ENCODE results near the gene PAFAH1B1.

- TF ChIP-seq TCF7 (CRISPR knock-in tag; IDR thresholded peaks at IDR 0.05; ENCODE audit: low read depth) (no peak), ZNF219 (CRISPR knock-in tag; IDR thresholded peaks at IDR 0.05; ENCODE audit: borderline replicate concordance) (no peak), CTCF (IDR thresholded peaks at IDR 0.05) (no peak), ATF2 (CRISPR knock-in tag; IDR thresholded peaks at IDR 0.05; ENCODE audit: borderline replicate concordance, low read depth) (no peak), ZBTB21 (CRISPR knock-in tag; IDR thresholded peaks at IDR 0.05; ENCODE audit: borderline replicate concordance) (no peak), ZNF423 (CRISPR knock-in tag; IDR thresholded peaks at IDR 0.05) (no peak), NFYB (CRISPR knock-in tag; conservative IDR thresholded peaks at IDR 0.05; ENCODE audit: low read depth) (no peak), JUN (CRISPR knock-in tag; IDR thresholded peaks at IDR 0.05) (no peak), MLX (CRISPR knock-in tag; IDR thresholded peaks at IDR 0.05) (no peak), OVOL2 (CRISPR knock-in tag; IDR thresholded peaks at IDR 0.05; ENCODE audit: borderline replicate concordance) (no peak)
- TF ChIP-seq, protein P1, sequence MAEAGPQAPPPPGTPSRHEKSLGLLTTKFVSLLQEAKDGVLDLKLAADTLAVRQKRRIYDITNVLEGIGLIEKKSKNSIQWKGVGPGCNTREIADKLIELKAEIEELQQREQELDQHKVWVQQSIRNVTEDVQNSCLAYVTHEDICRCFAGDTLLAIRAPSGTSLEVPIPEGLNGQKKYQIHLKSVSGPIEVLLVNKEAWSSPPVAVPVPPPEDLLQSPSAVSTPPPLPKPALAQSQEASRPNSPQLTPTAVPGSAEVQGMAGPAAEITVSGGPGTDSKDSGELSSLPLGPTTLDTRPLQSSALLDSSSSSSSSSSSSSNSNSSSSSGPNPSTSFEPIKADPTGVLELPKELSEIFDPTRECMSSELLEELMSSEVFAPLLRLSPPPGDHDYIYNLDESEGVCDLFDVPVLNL (CRISPR knock-in tag; IDR thresholded peaks at IDR 0.05; ENCODE audit: borderline replicate concordance, low read depth), result no peak
Measured at GRCh38 chr17:2560658-2561057, 32.8 kb upstream of the PAFAH1B1 start.

Measured in WTC11 (cell line).